HepG2 (cell line): ENCODE measurements around the gene OR4N5. TPM values are rescaled to one million over a fixed set of nuclear protein-coding genes. Genes with fewer than 3 reads are reported as not detected.

Experiments
- ATAC-seq: fragments of 200-7000 bp; cut with Tn5 transposase; 3 replicates; pipeline ENCODE4 v1.9.1; 2020; ENCODE audit warnings: mild to moderate bottlenecking, moderate library complexity
- BruUV-seq: library from RNA; stranded (reverse); fragments of 400-500 nt; replicated peaks from 2 replicates; lab custom pipeline; 2021; lab: Mats Ljungman, UMichigan
- CTCF ChIA-PET: fragments of 300-600 bp; formaldehyde crosslinking; extraction: SDS; loops from one replicate; lab custom pipeline; 2021; ENCODE audit warnings: low total read pairs, inconsistent platforms, low intra/inter-chr PET ratio; lab: Yijun Ruan, JAX
- POLR2A ChIA-PET: fragments of 350-600 bp; sonication (Branson Sonifier 250); formaldehyde crosslinking; loops from one replicate; lab custom pipeline; 2020; ENCODE audit warnings: antibody characterized with exemption, inconsistent platforms; lab: Yijun Ruan, JAX
- DNase-seq: peaks from one replicate; pipeline ENCODE4 v3.0.0-alpha.2; 2015; ENCODE audit warnings: low spot score
- FAIRE-seq: peaks from 3 replicates; lab custom pipeline; 2011; peaks lifted over from hg19 to GRCh38; lab: Jason Lieb, UNC
- H2AFZ ChIP-seq: one replicate; pipeline ENCODE4 v1.6.1; 2011; ENCODE audit warnings: low read length, inconsistent platforms
- H3K27ac ChIP-seq: fragments of 300-600 bp; 3 replicates; pipeline ENCODE4 v1.8.0; 2011; ENCODE audit warnings: mixed run types, mild to moderate bottlenecking, mixed read lengths, low read length, inconsistent platforms; ENCODE audit not compliant: insufficient read depth; ENCODE audit errors: extremely low read length
- H3K27me3 ChIP-seq, 2 experiments: fragments of 200-600 bp in 1 of 2; 2 replicates in 1 of 2; 3 replicates in 1 of 2; pipeline versions ENCODE4 v1.6.0 to v1.8.0; 2011; ENCODE audit warnings: low read length in 2 of 2, mild to moderate bottlenecking in 2 of 2, moderate library complexity in 2 of 2, inconsistent platforms in 1 of 2; ENCODE audit not compliant: insufficient read depth in 2 of 2, control insufficient read depth in 1 of 2
- H3K36me3 ChIP-seq, 2 experiments: fragments of 200-600 bp in 1 of 2; replicated peaks in 1 of 2; 2 replicates in 1 of 2; 3 replicates in 1 of 2; pipeline versions ENCODE4 v1.5.1 to v1.8.0; 2011; ENCODE audit warnings: low read length in 2 of 2, inconsistent platforms in 1 of 2; ENCODE audit not compliant: insufficient read depth in 2 of 2, control insufficient read depth in 1 of 2
- H3K4me1 ChIP-seq: 2 replicates; pipeline ENCODE4 v1.5.1; 2012; ENCODE audit warnings: low read length, inconsistent platforms; ENCODE audit not compliant: insufficient read depth
- H3K4me2 ChIP-seq: 2 replicates; pipeline ENCODE4 v1.6.0; 2011; ENCODE audit warnings: low read depth, low read length, inconsistent platforms
- H3K4me3 ChIP-seq, 3 experiments: fragments of 200-600 bp in 1 of 3; sonication (generic), shearing (Covaris generic) in 1 of 3; replicated peaks in 1 of 3; 2 replicates each; pipeline ENCODE4 v1.5.1; 2011 to 2016; ENCODE audit warnings: low read length in 3 of 3, inconsistent platforms in 2 of 3, low read depth in 2 of 3, mild to moderate bottlenecking in 2 of 3, control low read depth in 1 of 3, mixed read lengths in 1 of 3; ENCODE audit not compliant: insufficient read depth in 1 of 3
- H3K79me2 ChIP-seq: one replicate; pipeline ENCODE4 v1.6.1; 2011; ENCODE audit warnings: low read length, inconsistent platforms; ENCODE audit not compliant: insufficient read depth
- H3K9ac ChIP-seq: 2 replicates; pipeline ENCODE4 v1.6.0; 2011; ENCODE audit warnings: mild to moderate bottlenecking, low read depth, low read length, inconsistent platforms; ENCODE audit not compliant: insufficient read depth
- H3K9me3 ChIP-seq: 2 replicates; pipeline ENCODE4 v1.5.1; 2012; ENCODE audit warnings: mild to moderate bottlenecking, low read length
- H4K20me1 ChIP-seq: 2 replicates; pipeline ENCODE4 v1.6.0; 2011; ENCODE audit warnings: inconsistent platforms, mild to moderate bottlenecking, low read length, moderate library complexity; ENCODE audit not compliant: insufficient read depth
- AKNA ChIP-seq: sonication (generic); formaldehyde crosslinking; IDR thresholded peaks from 2 replicates; pipeline ENCODE4 v1.4.0; 2020; ENCODE audit warnings: missing genetic modification reagents, borderline replicate concordance
- DBP ChIP-seq: sonication (generic); formaldehyde crosslinking; IDR thresholded peaks from 2 replicates; pipeline ENCODE4 v1.4.0; 2020; ENCODE audit warnings: missing genetic modification reagents; ENCODE audit errors: not compliant biosample characterization
- GPBP1L1 ChIP-seq: sonication (generic); formaldehyde crosslinking; IDR thresholded peaks from 2 replicates; pipeline ENCODE4 v1.5.0; 2020; ENCODE audit warnings: mild to moderate bottlenecking, missing genetic modification reagents
- HMGXB4 ChIP-seq, 2 experiments: sonication (generic) in 1 of 2; formaldehyde crosslinking in 1 of 2; IDR thresholded peaks; 2 replicates each; pipeline versions ENCODE4 v1.4.0 to v1.6.1; 2018 to 2020; ENCODE audit warnings: missing genetic modification reagents in 2 of 2, borderline replicate concordance in 1 of 2, low read depth in 1 of 2, mild to moderate bottlenecking in 1 of 2, missing biosample characterization in 1 of 2
- ISL2 ChIP-seq: sonication (generic); formaldehyde crosslinking; IDR thresholded peaks from 2 replicates; pipeline ENCODE4 v1.5.0; 2020; ENCODE audit warnings: missing genetic modification reagents
- JARID2 ChIP-seq: sonication (generic); formaldehyde crosslinking; IDR thresholded peaks from 2 replicates; pipeline ENCODE4 v1.8.1; 2023; ENCODE audit warnings: missing genetic modification reagents, inconsistent platforms; ENCODE audit not compliant: insufficient replicate concordance
- MLLT10 ChIP-seq: sonication (generic); formaldehyde crosslinking; IDR thresholded peaks from 2 replicates; pipeline ENCODE4 v1.4.0; 2020; ENCODE audit warnings: missing genetic modification reagents
- MXI1 ChIP-seq: IDR thresholded peaks from 3 replicates; pipeline ENCODE4 v1.6.1; 2012; ENCODE audit warnings: low read depth, low read length, inconsistent platforms, borderline replicate concordance
- SMYD3 ChIP-seq: sonication (generic); formaldehyde crosslinking; IDR thresholded peaks from 2 replicates; pipeline ENCODE4 v1.8.1; 2023; ENCODE audit warnings: mild to moderate bottlenecking, missing genetic modification reagents
- SNAPC2 ChIP-seq: sonication (generic); formaldehyde crosslinking; IDR thresholded peaks from 2 replicates; pipeline ENCODE4 v1.8.1; 2022; ENCODE audit warnings: mild to moderate bottlenecking, missing genetic modification reagents
- UBTF ChIP-seq: sonication (generic); formaldehyde crosslinking; IDR thresholded peaks from 2 replicates; pipeline ENCODE4 v1.4.0; 2020; ENCODE audit warnings: mild to moderate bottlenecking, missing genetic modification reagents
- ZBTB21 ChIP-seq: sonication (generic); formaldehyde crosslinking; IDR thresholded peaks from 2 replicates; pipeline ENCODE4 v1.4.0; 2020; ENCODE audit warnings: missing genetic modification reagents
- ZC3H13 ChIP-seq: sonication (generic); formaldehyde crosslinking; IDR thresholded peaks from 2 replicates; pipeline ENCODE4 v1.8.1; 2023; ENCODE audit warnings: mild to moderate bottlenecking, missing genetic modification reagents, moderate library complexity
- WGBS: methylation state at CpG from one replicate; pipeline ENCODE4 v1.1.6; 2017; ENCODE audit warnings: low lambda C conversion rate; 5-methylcytosine and 5-hydroxymethylcytosine counted together
- in situ Hi-C: cut with HindIII; loops from 2 replicates; pipeline ENCODE4 v1.10.0; 2017; ENCODE audit warnings: low pct_unique_long_range_greater_than_20kb; ENCODE audit not compliant: extremely low pct_ligation_motif_present
- intact Hi-C: fragments of 100-400 bp; cut with micrococcal nuclease; formaldehyde crosslinking; loops from one replicate; pipeline ENCODE4 v1.10.0; 2022; ENCODE audit not compliant: unreplicated experiment
- polyA plus RNA-seq, 8 experiments: library from polyadenylated mRNA; depleted of rRNA in 3 of 8; stranded (reverse) in 7 of 8; unstranded in 1 of 8; fragments of >200 nt; fragmentation: Illumina TruSeq in 4 of 8; extraction: Trizol in 4 of 8; gene quantifications; 2 replicates each; pipeline versions ENCODE4 v1.2.1 to v1.2.3, GENCODE V29; 2011 to 2016; ENCODE audit warnings: low read depth in 4 of 8, missing spikeins in 1 of 8, mixed read lengths in 1 of 8; ENCODE audit not compliant: insufficient read depth in 1 of 8
- total RNA-seq, 5 experiments: library from RNA; depleted of rRNA; stranded (reverse); fragments of >200 nt; fragmentation: Illumina TruSeq; extraction: Trizol; gene quantifications; 2 replicates each; pipeline ENCODE4 v1.2.3, GENCODE V29; 2016; ENCODE audit warnings: low read depth in 1 of 5

Gene OR4N5
- total and polyA plus RNA-seq, 2 of the 13 experiments (the other 11 are each of a cell fraction or from before 2014, with no cell fraction given) = not detected

- 6% methylated on average over 6 of the region's 6 CpGs for WGBS
- in situ Hi-C loops = no loop called here
- Histone ChIP-seq H3K9ac (no peak overlapping the region), H3K36me3 (no peaks in the 10 kb centered on the region), H3K4me1 (no peaks in the 10 kb centered on the region), H3K4me3 (no peak overlapping the region), H3K27ac (no peak overlapping the region), H3K27me3 (no peaks in the 10 kb centered on the region), H2AFZ (no peak overlapping the region), H3K9me3 (no peaks in the 10 kb centered on the region), H4K20me1 (no peaks in the 10 kb centered on the region), H3K79me2 (no peaks in the 10 kb centered on the region), H3K4me2 (no peak overlapping the region)
- POLR2A ChIA-PET = no interaction called here
- intact Hi-C loops = no loop called here
- BruUV-seq = no TSS peak
- DNase-seq = no peak
- CTCF ChIA-PET = no interaction called here
- no peak for FAIRE-seq
- no peak for ATAC-seq
- TF ChIP-seq SMYD3 (no peak), DBP (no peak), MLLT10 (no peak), ZC3H13 (no peak), MXI1 (no peak), GPBP1L1 (CRISPR knock-in tag) (no peak), ISL2 (CRISPR knock-in tag) (no peak), JARID2 (CRISPR knock-in tag) (no peak), UBTF (CRISPR knock-in tag) (no peak), HMGXB4 (CRISPR knock-in tag; IDR thresholded peaks at IDR 0.05; ENCODE audit: borderline replicate concordance in 1 of 2, low read depth in 1 of 2) (no peak), SNAPC2 (CRISPR knock-in tag) (no peak), AKNA (CRISPR knock-in tag) (no peak), ZBTB21 (CRISPR knock-in tag) (no peak)
Measured at GRCh38 chr14:20176330-20176729, 37.7 kb downstream of the OR4N5 start.
